ENCODE data around the gene PIP4K2C.

The PIP4K2C gene

DNA sequence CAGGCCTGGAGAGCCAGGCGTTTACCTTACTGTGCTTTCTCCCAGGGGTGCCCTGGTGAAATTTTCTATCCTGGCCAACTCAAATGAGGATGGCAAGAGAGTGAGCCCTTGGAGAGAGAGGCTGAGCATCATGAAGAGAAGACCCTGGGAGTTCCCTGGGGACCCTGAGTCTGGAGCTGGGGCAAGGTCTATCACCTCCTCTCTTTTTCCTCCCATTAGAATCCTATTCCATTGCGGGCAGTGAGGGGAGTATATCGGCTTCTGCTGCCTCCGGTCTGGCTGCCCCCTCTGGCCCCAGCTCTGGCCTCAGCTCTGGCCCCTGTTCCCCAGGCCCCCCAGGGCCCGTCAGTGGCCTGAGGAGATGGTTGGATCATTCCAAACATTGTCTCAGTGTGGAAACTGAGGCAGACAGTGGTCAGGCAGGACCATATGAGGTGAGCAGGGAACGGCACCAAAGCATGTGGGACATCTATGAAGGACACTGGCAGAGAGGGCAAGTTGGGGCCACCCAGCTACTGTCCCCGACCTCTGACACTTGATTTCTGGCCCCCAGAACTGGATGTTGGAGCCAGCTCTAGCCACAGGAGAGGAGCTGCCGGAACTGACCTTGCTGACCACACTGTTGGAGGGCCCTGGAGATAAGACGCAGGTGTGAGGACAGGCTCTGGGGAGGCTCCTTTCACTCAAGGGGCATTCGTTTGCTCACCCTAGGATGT lies 21.9 kb downstream of the PIP4K2C start:
- no peak overlapping the region for H3K27ac ChIP-seq

DNA sequence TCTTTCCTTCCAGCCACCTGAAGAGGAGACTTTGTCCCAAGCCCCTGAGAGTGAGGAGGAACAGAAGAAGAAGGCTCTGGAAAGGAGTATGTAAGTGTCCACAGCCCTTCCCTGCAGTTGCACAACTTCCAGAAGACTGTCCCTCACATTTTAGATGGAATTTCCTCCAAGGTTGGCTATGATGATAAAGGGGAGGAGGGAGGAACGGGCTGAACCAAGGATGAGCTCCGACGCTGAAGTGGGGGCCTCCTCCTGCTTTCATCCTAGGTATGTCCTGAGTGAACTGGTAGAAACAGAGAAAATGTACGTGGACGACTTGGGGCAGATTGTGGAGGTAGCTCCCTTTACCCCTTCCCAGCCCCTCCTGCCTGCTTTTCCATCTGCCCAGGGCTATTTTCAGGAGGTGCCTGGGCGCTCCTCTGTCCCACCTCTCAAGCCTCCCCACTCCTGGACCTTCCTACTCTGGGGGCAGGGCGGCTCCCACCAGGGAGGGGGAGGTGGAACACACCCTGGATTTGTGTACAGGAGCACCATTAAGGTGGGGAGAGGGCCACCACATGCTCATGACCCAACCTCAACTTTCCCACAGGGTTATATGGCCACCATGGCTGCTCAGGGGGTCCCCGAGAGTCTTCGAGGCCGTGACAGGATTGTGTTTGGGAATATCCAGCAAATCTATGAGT lies 22.6 kb downstream of the PIP4K2C start:
- no peak overlapping the region for H3K27ac ChIP-seq
- TF ChIP-seq, protein P1, sequence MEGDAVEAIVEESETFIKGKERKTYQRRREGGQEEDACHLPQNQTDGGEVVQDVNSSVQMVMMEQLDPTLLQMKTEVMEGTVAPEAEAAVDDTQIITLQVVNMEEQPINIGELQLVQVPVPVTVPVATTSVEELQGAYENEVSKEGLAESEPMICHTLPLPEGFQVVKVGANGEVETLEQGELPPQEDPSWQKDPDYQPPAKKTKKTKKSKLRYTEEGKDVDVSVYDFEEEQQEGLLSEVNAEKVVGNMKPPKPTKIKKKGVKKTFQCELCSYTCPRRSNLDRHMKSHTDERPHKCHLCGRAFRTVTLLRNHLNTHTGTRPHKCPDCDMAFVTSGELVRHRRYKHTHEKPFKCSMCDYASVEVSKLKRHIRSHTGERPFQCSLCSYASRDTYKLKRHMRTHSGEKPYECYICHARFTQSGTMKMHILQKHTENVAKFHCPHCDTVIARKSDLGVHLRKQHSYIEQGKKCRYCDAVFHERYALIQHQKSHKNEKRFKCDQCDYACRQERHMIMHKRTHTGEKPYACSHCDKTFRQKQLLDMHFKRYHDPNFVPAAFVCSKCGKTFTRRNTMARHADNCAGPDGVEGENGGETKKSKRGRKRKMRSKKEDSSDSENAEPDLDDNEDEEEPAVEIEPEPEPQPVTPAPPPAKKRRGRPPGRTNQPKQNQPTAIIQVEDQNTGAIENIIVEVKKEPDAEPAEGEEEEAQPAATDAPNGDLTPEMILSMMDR (conservative IDR thresholded peaks at IDR 0.05): no peak

More for the DNA sequence above, 21.9 kb downstream of the PIP4K2C start:
- TF ChIP-seq, protein P1 (conservative IDR thresholded peaks at IDR 0.05): no peak

DNA sequence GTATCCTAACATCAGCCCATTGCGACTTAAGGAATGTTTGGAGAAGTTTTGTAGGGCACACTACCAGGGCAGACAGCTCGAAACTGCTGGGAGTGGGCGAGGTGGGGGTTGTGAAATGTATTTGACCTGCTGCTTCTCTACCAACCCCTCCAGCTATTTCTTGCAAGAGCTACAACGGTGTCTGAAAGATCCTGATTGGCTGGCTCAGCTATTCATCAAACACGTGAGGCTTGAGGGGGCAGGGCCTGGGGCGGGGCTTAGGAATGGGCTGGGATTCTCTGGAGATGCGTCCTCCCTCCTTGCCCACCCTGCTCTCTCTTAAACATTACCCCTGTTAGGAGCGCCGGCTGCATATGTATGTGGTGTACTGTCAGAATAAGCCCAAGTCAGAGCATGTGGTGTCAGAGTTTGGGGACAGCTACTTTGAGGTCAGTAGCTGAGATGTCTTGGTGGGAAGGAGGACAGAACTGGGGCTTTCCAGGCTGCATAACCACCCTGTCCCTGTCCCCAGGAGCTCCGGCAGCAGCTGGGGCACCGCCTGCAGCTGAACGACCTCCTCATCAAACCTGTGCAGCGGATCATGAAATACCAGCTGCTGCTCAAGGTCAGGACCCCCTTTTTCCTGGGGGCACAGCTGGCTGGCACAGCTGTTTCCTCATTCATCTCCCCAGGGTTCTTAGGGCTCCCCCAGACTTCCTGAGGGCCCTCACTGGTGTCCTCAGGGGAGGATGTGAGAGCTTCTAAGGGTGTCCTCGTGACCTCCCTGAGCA lies 23.4 kb downstream of the PIP4K2C start:
- no peak overlapping the region for H3K27ac ChIP-seq
- TF ChIP-seq, protein P1 (conservative IDR thresholded peaks at IDR 0.05): no peak

DNA sequence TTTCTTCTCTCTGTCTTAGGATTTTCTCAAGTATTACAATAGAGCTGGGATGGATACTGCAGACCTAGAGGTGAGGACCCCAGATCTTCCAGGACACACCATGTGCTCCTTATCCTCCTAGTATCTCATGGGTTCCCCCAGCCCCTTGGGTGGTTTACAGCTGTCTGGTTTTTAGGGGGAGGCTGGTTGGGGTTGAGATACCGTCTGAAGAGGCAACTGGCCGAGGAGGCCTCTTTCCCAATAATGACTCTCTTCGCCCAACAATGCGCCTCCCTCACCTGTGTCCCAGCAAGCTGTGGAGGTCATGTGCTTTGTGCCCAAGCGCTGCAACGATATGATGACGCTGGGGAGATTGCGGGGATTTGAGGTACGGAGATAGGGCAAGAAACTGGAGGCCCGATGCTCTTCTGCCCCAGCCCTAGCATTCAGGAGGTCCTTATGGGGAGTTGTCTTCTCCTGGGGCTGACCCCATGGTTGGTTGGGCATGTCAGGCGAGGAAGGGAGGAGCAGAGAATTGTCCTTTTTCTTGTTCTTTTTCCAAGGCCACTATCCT lies 24.0 kb downstream of the PIP4K2C start:
- no peak overlapping the region for H3K27ac ChIP-seq
- TF ChIP-seq, protein P1 (conservative IDR thresholded peaks at IDR 0.05): no peak

DNA sequence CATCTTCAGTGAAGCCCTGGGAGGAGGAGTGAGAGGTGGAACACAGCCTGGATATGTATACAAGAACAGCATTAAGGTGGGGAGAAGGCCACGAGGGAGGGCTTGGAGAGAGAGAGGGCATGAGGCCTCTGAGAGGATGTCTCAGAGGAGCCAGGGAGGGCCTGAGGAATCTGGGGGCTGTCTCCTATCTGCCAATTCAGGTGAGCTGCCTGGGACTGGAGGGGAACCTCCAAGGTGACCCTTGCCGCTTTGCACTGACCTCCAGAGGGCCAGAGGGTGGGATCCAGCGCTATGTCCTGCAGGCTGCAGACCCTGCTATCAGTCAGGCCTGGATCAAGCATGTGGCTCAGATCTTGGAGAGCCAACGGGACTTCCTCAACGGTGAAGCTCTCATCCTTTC lies 24.6 kb downstream of the PIP4K2C start:
- no peak overlapping the region for H3K27ac ChIP-seq
- TF ChIP-seq, protein P1 (conservative IDR thresholded peaks at IDR 0.05): no peak

DNA sequence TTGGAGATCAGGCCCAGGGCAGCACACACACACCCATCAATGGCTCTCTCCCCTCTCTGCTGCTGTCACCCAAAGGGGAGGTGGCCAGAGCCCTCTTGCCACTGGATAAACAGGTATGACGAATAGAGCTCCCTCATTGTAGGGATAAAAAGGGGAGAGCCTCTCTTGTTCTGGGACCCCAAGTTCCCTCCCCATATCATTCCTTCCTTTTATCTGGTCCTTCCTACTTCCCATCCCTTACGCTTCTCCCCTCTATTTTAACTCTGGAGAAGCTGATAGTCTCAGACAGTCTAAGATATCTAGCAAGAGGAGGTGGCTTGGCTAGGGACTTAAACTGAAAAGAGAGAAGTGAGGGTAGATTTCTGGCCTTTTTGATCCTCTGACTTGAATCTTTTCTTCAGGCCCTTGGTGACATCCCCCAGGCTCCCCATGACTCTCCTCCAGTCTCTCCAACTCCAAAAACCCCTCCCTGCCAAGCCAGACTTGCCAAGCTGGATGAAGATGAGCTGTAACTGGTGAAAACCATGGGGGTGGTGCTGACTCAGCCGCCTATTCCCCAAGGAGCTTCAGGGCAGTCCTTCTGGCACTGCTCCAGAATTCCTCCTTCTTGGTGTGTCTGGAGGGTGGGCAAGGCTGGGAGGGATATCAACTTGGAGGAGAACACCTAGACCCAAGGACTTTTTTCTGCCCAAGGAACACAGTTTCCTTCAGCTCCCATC lies 25.6 kb downstream of the PIP4K2C start:
- TF ChIP-seq, protein P1 (conservative IDR thresholded peaks at IDR 0.05): no peak
- no peak overlapping the region for H3K27ac ChIP-seq

Measured in VCaP (cell line).